Measurements from ENCODE around the gene CDC27. TPM values are rescaled to one million over a fixed set of nuclear protein-coding genes. Genes with fewer than 3 reads are reported as not detected.

Gene CDC27
- total RNA-seq, 1 experiment from 2014 or later = 92.6 TPM

GRCh38 chr17:47235923-47236322, 46.8 kb upstream of the CDC27 start:
- no peaks in the 10 kb centered on the region for H3K4me1 ChIP-seq
- no peak overlapping the region for H3K27ac Mint-ChIP-seq (ENCODE audit: unreplicated experiment)
- H3K36me3 ChIP-seq (ENCODE audit: control insufficient read depth, insufficient read depth, low read length) = no peaks in the 10 kb centered on the region
- no peaks in the 10 kb centered on the region for H3K9me3 Mint-ChIP-seq (ENCODE audit: unreplicated experiment)
- BruUV-seq (replicated peaks) = no TSS peak
- CTCF ChIA-PET = no interaction called here
- no peaks in the 10 kb centered on the region for H3K27me3 Mint-ChIP-seq (ENCODE audit: insufficient read depth, unreplicated experiment)
- H3K36me3 Mint-ChIP-seq (ENCODE audit: insufficient read depth, unreplicated experiment) = no peaks in the 10 kb centered on the region
- POLR2A ChIA-PET = no interaction called here
- no peak for DNase-seq
- peaks cover under 1% of the 10 kb centered on the region for H3K4me1 Mint-ChIP-seq (ENCODE audit: low read depth, unreplicated experiment)
- no peak overlapping the region for H3K4me3 ChIP-seq (ENCODE audit: low read depth, low read length)
- 0 out of 2 replicates have a peak, but pooled peaks cover 3% of the 10 kb centered on the region for H3K9me3 ChIP-seq
- H3K27me3 ChIP-seq (replicated peaks; ENCODE audit: control insufficient read depth, insufficient read depth, low read length) = no peaks in the 10 kb centered on the region
- intact Hi-C loops (cut with micrococcal nuclease; ENCODE audit: unreplicated experiment) = no loop called here
- no peak for TF ChIP-seq CTCF (IDR thresholded peaks at IDR 0.05; ENCODE audit: insufficient read depth in 1 of 2, low read depth in 1 of 2, low read length in 1 of 2, severe bottlenecking in 1 of 2, unreplicated experiment in 1 of 2)
- no peak overlapping the region for H3K4me3 Mint-ChIP-seq (ENCODE audit: unreplicated experiment)

GRCh38 chr17:47235506-47235905, 46.4 kb upstream of the CDC27 start:
- Mint-ChIP-seq H3K27ac (ENCODE audit: unreplicated experiment) (no peak overlapping the region), H3K4me1 (ENCODE audit: low read depth, unreplicated experiment) (peaks cover 4% of the 10 kb centered on the region), H3K27me3 (ENCODE audit: insufficient read depth, unreplicated experiment) (peaks cover under 1% of the 10 kb centered on the region), H3K4me3 (ENCODE audit: unreplicated experiment) (no peak overlapping the region), H3K36me3 (ENCODE audit: insufficient read depth, unreplicated experiment) (no peaks in the 10 kb centered on the region), H3K9me3 (ENCODE audit: unreplicated experiment) (no peaks in the 10 kb centered on the region)
- Histone ChIP-seq H3K4me1 (no peaks in the 10 kb centered on the region), H3K27me3 (replicated peaks; ENCODE audit: control insufficient read depth, insufficient read depth, low read length) (no peaks in the 10 kb centered on the region), H3K4me3 (ENCODE audit: low read depth, low read length) (no peak overlapping the region), H3K9me3 (0 out of 2 replicates have a peak, but pooled peaks cover 3% of the 10 kb centered on the region), H3K36me3 (ENCODE audit: control insufficient read depth, insufficient read depth, low read length) (no peaks in the 10 kb centered on the region)
- POLR2A ChIA-PET = no interaction called here
- TF ChIP-seq CTCF (IDR thresholded peaks at IDR 0.05; ENCODE audit: insufficient read depth in 1 of 2, low read depth in 1 of 2, low read length in 1 of 2, severe bottlenecking in 1 of 2, unreplicated experiment in 1 of 2) = no peak
- DNase-seq = no peak
- CTCF ChIA-PET = no interaction called here
- no TSS peak for BruUV-seq (replicated peaks)
- intact Hi-C loops (cut with micrococcal nuclease; ENCODE audit: unreplicated experiment) = no loop called here

- no TSS peak for BruUV-seq (replicated peaks)
- POLR2A ChIA-PET = no interaction called here
Measured at GRCh38 chr17:47232465-47232864, 43.4 kb upstream of the CDC27 start.

More at GRCh38 chr17:47232465-47232864, 43.4 kb upstream of the CDC27 start:
- TF ChIP-seq CTCF (IDR thresholded peaks at IDR 0.05; ENCODE audit: insufficient read depth in 1 of 2, low read depth in 1 of 2, low read length in 1 of 2, severe bottlenecking in 1 of 2, unreplicated experiment in 1 of 2) = no peak
- H3K9me3 ChIP-seq = 0 out of 2 replicates have a peak, but pooled peaks cover 1% of the 10 kb centered on the region
- Mint-ChIP-seq H3K4me3 (ENCODE audit: unreplicated experiment) (no peak overlapping the region), H3K9me3 (ENCODE audit: unreplicated experiment) (no peaks in the 10 kb centered on the region), H3K27me3 (ENCODE audit: insufficient read depth, unreplicated experiment) (peaks cover 4% of the 10 kb centered on the region), H3K36me3 (ENCODE audit: insufficient read depth, unreplicated experiment) (no peaks in the 10 kb centered on the region), H3K27ac (ENCODE audit: unreplicated experiment) (no peak overlapping the region), H3K4me1 (ENCODE audit: low read depth, unreplicated experiment) (peaks cover 16% of the 10 kb centered on the region)
- no peaks in the 10 kb centered on the region for H3K36me3 ChIP-seq (ENCODE audit: control insufficient read depth, insufficient read depth, low read length)
- CTCF ChIA-PET = interaction anchor here (0.9 kb wide), 1 partner anchor 83 kb away, joined by 4 read pairs; no protein-coding TSS in a partner anchor
- no peak overlapping the region for H3K4me3 ChIP-seq (ENCODE audit: low read depth, low read length)
- H3K27me3 ChIP-seq (replicated peaks; ENCODE audit: control insufficient read depth, insufficient read depth, low read length) = no peaks in the 10 kb centered on the region
- peaks cover 4% of the 10 kb centered on the region; the same call in 1 of the 2 replicates for H3K4me1 ChIP-seq
- no peak for DNase-seq
- intact Hi-C loops (cut with micrococcal nuclease; ENCODE audit: unreplicated experiment) = no loop called here

Data from Caco-2 (cell line).